NK-92 treated with Interleukin-12 subunit alpha and Interleukin-12 subunit beta, amount 100 ng/mL, for 24 hours (cell line): ENCODE results near the gene FBLL1.
A peak's percentile ranks its signal among the peaks of the same experiment; 100 is the strongest.
"Not testable (repeated sequence)": the region's sequence is repeated elsewhere in the genome, so short reads cannot be mapped to it uniquely, and the experiment has no call there.

ENCODE experiments used
- DNase-seq: peaks from one replicate; lab custom pipeline; 2025; lab: John Stamatoyannopoulos, UW

Gene FBLL1

DNA sequence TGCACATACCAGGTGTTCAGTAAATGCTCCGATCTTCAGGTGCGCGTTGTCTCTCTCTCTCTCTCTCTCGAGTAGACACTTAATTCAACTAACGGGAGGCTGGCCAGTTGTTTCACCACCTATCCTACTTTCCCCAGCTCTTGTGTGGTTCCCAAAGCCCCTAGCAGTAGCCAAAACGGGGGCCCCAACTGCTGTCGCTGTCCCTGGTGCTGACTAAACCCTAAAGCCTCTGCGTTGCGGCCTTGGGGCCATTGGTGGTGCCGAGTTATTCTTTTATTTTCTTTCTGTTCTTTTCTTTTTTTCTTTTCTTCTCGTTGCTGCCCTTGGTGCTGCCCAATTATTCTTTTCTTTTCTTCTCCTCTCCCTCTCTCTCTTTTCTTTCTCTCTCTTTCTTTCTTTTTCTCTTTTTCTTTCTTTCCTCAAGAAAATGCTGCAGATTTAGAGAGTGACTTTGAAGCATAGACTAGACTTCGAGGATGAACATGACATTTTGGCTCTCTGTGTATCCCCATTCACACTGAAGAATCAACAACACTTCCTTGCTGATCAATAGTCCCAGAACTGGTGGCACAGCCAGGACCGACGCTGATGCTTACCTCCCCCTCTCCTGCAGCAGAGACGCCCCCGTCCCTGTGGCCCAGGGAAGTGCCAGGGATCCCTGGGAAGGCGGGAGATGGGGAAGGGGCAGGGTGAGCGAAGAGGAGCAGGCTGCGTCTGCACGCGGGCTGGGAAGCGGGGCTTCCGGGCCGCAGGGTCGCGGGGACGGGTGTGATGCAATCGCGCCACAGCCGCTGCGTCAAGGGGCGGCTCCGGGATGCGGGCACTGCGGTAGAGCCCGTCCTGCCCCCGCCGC, at the start of gene FBLL1:
Gene FBLL1, plus strand, starts transcription at position 785 of the 853 bp plus-strand sequence. CDS start 200 bp downstream, outside the sequence.
- no peak for DNase-seq

DNA sequence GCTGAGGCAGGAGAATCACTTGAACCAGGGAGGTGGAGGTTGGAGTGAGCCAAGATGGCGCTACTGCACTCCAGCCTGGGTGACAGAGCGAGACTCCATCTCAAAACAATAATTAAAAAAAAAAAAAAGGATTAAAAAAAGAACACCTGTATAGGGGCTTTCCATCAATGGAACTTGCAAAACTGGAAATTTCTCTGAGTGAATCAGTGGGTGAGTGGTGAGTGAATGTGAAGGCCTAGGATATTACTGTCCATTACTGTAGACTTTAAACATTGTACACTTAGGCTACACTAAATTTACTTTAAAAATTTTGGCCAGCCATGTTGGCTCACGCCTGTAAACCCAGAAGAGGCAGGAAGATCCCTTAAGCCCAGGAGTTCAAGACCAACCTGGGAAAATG, 48.5 kb upstream of the FBLL1 start:
- DNase-seq: no peak

DNA sequence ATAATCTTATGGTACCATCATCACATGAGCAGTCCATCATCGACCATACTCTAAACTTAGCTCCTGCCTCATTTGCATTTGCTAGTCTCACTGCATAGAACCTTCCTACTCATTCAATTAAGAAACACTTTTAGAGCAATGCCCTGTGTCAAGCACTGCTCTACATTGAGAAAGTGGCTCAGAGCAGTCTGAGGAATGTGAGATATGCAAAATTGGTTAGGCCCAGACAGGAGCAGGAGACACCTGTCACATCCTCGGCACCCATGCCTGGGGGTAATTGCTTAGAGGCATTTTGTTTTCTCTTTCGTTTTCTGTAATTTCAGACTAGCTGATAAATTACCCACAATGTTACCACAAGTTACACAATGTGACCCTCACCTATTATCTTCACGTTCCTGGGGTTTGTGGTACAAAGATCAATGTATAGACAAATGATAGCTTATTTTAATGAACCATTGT, 47.7 kb upstream of the FBLL1 start:
- peak; percentile 13 for DNase-seq

DNA sequence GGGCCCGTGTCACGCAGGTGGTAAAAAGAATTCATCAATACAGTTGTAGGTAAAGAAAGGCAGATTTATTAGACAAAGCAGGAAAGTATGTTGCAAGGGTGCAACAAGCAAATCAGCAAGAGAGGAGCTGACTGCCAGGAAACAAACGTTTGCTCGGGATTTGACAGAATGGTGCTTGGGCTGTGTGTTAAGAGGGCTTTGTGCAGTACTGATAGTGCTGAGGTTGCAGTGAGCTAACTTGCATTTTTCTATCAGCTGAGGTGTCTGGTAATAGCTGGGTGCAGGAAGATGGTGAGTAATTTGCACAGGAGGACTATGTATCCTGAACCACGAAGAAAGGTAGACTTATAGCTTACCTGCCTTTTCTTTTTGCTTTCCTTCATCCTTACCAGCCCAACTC, 46.7 kb upstream of the FBLL1 start:
- no peak for DNase-seq

DNA sequence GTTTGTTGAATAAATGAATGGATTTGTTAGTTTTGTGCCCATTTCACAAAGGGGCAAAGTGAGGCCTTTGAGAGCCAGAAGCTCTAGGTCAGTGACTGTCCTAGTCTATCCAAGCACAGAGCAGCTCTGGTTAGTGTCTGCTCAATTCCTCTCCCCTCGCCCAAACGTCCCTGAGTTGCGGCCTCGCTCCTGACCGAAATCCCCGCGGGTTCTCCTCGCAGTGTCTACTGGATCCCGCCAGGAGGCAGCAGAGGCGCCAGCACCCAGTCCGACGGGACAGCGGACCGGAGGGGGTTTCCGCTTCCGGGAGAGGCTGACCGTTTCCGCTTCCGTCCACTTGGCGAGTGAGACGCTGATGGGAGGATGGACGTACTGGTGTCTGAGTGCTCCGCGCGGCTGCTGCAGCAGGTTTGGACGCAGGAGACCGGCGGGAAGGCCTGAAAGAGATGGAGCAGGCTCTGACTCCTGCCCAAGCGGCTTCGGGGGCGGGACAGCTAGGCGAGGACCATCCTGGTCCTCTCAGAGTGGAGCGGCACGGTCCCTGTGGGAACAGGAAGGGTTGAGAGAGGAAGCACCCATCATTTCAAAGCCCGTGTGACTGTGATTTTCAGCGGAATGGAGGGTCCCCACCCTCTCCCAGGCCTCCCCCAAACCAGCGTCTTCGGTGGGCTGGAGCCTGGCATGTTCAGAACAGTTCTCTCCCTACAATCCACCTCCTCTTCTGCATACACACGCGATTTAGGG, 42.8 kb upstream of the FBLL1 start, which contains the start of gene RARS1:
Gene RARS1, plus strand, starts transcription at position 336 of the 744 bp plus-strand sequence. Its CDS starts 28 bp downstream, at position 364.
- peak; percentile 82 for DNase-seq

DNA sequence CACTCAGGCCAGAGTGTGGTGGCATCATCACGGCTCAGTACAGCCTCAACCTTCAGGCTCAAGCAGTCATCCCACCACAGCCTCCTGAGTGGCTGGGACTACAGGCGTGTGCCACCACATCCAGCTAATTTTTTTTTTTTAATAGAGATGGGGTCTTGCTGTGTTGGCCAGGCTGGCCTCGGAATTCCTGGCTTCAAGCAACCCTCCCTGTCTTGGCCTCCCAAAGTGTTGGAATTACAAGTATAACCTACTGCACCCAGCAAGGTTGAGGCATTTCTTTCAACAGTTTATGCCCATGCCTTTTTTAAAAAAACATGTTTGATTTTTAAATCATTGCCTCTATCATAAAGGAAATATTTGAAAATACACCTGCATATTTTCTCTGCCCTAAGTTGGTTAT, 40.0 kb upstream of the FBLL1 start:
- no peak for DNase-seq

DNA sequence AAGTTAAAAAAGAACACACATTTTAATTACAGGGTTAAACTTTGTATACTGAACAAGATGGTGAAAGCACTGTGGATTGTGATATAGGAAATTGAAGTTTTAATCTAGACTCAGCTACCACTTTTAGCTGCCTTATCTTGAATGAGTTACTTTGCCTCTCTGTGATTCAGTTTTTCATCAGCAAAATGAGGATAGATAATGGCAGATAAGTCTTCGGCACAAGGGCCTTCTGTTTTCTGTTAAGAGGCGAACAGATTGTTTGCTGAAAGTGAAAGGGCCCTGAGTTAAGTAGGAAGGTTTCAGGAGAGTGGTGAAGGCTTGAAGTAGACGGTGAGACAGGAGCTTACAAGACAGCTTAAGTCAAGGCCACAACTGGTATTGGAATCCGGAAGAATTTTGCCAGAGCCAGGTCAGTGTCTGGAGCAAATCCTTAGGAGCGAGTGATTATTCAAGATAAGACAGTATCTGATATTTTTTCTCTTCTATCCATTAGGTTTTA, 35.0 kb upstream of the FBLL1 start:
- no peak for DNase-seq

DNA sequence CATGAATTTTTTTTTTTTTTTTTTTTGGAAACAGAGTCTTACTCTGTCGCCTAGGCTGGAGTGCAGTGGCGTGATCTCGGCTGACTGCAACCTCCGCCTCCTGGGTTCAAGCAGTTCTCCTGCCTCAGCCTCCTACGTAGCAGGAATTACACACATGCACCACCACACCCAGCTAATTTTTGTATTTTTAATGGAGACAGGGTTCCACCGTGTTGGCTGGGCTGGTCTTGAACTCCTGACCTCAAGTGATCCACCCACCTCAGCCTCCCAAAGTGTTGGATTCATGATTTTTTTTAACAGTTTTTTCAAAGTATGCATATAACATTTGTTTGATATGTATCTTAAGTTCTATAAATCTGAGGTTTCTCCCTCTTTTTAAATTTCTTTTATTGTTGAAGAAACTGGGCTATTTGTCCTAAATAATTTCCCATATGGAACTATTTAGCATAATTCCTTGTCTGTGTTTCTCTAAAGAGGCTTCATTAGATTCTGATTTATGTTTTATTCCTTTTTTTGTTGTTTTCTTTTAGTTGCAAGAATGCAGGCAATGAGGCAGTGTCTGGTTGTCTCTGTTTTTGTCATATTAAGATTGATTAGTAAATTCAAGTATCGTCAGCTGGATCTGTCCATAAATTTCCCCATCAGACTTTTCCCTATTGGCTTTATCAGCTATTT, 26.4 kb upstream of the FBLL1 start:
- no peak for DNase-seq

DNA sequence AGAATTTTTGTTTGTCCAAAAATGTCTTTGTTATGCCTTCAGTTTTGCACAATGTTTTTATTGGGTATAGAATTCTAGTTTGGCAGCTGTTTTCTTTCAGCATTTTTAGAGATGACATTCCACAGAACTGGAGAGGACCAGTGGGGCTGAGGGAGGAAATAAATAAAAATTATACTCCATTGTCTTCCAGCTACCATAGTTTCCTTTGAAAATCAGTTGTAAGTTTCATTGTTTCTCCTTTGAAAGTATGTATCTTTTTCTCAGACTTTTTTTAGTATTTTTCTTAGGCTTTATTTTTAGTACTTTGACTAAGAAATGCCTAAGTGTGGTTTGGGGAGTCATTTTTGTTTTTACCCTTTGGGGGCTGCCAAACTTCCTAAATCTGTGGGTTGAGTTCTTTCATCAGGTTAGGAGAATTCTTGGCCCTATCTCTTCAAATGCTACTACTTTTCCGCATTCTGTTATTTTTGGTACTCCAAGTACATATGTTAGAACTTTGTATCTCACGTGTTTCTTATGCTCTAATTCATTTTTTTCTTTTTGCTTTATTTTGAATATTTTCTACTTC, 15.2 kb upstream of the FBLL1 start:
- no peak for DNase-seq

DNA sequence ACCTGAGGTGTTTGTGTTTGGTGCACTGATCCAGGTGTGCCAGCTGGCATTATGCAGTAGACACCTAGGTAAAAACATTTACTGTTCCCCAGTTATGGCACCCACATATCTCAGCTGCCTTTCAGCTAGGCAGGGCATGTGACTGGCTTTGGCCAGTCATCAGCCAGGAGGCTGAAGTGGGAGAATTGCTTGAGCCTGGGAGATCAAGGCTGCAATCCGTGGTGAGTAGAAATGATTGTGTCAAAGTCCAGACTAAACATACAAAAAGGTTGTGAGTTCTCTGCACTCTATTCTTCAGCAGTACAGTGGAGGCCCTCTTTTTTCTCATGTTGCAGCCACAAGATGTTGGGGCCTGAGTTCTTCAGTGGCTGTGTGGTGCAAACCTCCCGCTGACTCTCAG, 3.2 kb upstream of the FBLL1 start:
- no peak for DNase-seq

DNA sequence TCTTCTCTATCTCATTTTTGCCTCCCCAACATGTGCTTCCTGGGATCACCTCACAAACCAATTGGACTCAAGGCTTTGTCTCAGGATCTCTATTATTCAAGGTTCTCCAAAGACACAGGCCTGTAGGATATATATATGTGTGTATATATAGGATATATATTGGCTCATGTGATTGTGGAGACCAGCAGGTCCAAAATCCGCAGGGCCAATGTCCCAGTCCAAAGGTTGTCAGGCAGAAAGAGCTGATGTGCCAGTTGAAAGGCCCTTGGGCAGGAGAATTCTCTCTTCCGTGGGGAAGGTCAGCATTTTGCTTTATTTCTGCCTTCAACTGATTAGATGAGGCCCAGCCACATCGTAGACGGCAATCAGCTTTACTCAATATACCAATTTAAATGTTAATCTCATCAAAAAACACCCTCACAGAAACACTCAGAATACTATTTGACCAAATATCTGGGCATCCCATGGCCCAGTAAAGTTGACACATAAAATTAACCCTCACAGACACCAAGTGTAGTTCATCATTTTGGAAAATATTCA, 1.3 kb upstream of the FBLL1 start:
- no peak for DNase-seq

DNA sequence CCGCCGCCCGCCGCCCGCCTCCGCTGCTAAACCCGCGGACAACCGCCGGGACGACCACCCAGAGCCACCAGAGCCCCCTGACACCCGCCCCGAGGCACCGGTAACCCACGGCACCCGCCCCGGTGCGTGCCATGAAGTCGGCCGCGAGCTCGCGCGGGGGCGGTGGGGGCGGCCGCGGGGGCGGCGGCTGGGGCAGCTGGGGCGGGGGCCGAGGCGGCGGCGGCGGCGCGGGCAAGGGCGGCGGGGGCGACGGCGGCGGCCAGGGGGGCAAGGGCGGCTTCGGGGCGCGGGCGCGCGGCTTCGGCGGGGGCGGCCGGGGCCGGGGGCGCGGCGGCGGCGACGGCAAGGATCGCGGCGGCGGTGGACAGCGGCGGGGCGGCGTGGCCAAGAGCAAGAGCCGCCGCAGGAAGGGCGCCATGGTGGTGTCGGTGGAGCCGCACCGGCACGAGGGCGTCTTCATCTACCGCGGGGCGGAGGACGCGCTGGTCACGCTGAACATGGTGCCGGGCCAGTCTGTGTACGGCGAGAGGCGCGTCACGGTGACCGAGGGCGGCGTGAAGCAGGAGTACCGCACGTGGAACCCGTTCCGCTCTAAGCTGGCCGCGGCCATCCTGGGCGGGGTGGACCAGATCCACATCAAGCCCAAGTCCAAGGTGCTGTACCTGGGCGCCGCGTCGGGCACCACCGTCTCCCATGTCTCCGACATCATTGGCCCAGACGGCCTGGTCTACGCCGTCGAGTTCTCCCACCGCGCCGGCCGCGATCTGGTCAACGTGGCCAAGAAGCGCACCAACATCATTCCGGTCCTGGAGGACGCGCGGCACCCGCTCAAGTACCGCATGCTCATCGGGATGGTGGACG, 499 bp downstream of the FBLL1 start:
- DNase-seq: no peak

DNA sequence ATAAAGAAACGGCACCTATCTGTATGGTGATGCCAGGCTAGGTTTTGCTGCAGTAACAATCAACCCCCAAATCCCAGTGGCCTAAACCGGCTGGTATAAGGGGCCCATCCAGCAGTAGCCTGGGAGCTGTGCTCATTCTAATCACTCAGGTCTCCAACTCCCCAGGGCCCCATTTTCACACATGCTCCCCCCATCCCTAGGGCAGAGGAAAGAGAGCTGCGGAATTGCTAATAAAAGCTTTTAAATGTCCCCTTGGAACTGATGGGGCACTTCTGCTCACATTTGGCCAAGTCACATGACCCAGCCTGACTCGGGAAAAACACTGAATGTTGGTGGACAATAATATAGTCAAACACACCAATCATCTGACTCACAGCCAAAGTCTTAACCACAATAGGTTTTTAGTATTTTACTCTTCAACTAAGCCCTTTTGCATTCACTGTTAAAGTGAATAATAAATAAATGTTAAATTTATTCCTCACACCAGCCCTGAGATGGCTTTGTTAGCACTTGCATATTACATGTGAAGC, 1.6 kb downstream of the FBLL1 start:
- DNase-seq: no peak

DNA sequence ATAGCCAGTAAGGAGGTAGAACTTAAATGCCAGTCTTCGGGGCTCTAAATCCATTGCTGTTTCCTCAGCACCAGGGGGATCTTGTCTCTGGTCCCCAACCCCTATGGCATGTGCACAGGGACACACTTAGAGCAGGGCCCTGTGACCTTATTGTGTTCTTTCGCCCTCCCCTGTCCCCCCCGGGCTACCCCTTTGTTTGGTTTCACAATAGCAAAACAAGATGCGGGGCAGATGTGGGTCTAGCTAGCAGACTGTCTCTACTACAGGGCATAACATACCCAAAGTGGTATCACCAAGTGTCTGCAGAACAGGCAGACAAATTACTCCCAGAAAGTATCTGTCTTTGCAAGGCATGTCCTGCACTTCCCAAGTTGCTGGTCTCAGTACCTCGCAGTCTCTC, 2.1 kb downstream of the FBLL1 start:
- DNase-seq: no peak

DNA sequence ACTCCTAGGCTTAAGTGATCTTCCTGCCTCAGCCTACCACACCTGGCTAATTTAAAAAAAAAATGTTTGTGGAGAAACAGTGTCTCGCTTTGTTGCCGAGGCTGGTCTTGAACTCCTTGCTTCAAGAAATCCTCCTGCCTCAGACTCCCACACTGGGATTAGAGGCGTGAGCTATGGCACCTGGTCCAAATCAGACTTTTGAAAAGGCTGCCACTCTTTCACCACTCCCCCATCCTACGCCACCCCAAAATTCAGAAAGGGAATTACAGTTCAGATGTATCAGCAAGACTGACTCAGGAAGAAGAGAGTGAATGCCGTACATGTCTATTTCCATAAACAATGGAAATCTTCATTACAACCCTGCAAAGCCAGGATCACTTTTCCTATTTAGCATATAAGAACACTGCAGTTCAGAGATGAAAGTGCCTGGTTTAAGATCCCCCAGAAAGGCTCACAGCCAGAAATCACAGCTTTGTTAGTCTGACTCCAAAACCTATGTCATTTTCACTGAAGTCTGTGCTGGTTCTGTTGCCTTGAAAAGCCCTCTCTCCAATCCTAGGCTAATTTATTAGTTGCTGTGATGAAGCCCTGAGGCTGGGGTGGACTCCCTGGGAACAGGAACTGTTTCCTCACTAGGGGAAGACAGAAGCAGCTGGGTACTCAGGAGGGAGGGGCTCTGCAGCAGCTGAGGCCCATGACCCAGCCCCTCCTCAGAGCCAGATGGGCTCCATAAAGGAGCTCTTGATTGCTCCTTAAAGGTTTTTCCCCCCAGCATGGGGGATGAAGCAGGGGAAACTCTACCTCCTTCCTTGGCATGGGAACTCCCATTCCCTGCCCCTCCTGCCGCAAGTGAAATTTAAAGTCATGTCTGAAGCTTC, 3.1 kb downstream of the FBLL1 start:
- DNase-seq: no peak

DNA sequence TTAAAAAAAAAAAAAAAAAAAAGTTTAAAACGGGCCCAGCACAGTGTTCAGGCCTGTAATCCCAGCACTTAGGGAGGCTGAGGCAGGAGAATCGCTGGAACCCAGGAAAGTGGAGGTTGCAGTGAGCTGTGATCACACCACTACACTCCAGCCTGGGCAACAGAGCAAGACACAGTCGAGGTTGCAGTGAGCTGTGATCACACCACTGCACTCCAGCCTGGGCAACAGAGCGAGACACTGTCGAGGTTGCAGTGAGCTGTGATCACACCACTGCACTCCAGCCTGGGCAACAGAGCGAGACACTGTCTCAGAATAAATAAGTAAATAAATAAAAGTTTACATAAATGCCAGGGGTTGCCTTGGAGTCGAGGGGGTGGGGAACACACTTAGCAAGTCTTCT, 5.2 kb downstream of the FBLL1 start:
- DNase-seq: not testable (repeated sequence)

DNA sequence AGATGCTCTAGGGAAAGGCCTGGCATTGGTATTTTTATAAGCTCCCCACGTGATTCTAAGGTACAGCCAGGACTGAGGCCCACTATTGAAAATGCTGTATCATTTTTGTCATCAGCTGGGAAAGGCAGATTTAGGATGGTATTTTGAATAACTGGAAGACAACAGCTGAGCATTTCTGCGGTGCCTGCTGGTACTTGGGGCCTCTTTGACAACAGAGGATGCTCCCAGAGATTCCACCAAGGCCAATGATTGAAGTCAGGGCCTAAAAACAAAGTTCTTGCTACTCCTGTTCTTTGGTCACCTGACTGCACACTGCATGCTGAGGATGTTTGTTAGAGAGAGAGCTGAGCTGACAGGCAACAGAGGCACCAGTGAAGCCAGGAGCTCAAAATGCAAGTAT, 8.1 kb downstream of the FBLL1 start:
- no peak for DNase-seq

DNA sequence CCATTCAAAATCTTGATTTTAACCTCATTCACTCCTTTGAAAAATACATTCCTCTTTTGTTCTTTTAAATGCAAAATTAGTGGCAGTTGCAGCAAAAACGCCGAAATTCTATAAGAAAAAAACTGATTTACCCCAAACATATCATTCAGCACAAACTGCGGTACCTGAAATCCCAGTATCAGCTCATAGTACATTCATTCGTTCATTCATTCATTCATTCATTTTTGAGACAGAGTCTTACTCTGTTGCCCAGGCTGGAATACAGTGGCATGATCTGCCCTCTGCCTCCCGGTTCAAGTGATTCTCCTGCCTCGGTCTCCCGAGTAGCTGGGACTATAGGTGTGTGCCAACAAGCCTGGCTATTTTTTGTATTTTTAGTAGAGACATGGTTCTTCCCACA, 20.4 kb downstream of the FBLL1 start:
- no peak for DNase-seq

DNA sequence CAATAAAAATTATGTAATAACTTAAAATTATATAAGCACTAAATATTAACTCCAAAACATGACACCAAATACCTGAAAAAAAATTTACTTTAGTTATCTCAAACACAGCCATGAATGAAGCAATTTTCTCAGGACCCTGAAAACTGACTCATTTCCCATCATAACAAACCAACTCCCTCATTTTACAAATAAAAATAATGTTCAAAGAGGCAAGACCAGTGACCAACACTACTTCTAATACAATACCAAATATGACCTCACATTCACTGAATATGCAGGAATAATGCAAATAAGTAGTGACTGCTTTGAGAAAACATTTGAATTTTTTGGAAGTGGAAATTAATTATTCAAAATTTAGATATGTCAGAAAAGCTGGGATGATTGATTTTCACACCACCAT, 21.6 kb downstream of the FBLL1 start:
- no peak for DNase-seq

DNA sequence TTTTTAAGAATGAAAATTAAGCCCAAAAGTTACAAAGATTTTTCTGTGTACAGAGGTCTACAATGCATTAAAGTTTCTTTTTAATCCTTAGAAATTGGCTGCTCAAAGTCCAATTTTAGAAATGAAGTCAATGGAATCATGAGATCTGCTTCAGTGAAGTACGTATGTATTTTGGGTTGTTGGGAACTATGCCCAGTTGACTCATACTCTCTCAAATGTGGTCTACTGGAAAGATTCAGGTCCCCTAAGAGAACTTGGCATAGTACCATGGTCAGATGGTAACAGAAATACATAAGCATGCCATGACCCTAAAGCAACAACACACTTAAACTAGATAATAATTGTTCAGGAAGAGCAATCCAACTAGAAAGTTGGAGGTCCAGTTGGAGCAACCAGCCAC, 23.0 kb downstream of the FBLL1 start:
- no peak for DNase-seq
